ENCODE data around the gene HPCAL1. TPM values are rescaled to one million over a fixed set of nuclear protein-coding genes. Genes with fewer than 3 reads are reported as not detected.

Gene HPCAL1
- total and polyA plus RNA-seq, 2 donors (not counting 1 experiment from before 2014, with no cell fraction given): 60.3 to 65.1 TPM

- CTCF ChIA-PET: interaction anchor here (0.9 to 9.1 kb wide), 3 partner anchors 23 to 262 kb away, joined by 3 to 207 read pairs (median 178); no protein-coding TSS in a partner anchor
- intact Hi-C loops (cut with micrococcal nuclease): no loop called here
- H3K9me3 ChIP-seq (ENCODE audit: control extremely low read depth in 1 of 3, control insufficient read depth in 2 of 3, insufficient read depth in 1 of 3, low read length in 2 of 3): no peaks in the 10 kb centered on the region
- H3K27ac Mint-ChIP-seq: no peak overlapping the region
- 96% methylated on average over 20 of the region's 20 CpGs for WGBS (ENCODE audit: insufficient coverage)
- ATAC-seq (ENCODE audit: low read depth) (no peak), DNase-seq (no peak)
- H3K27me3 Mint-ChIP-seq: no peaks in the 10 kb centered on the region
- no peak overlapping the region for H3K4me3 Mint-ChIP-seq
- POLR2A ChIA-PET: no interaction called here
- no peak overlapping the region for H3K9ac ChIP-seq (ENCODE audit: low read length)
- no peak overlapping the region for H3K4me3 ChIP-seq (ENCODE audit: control extremely low read depth in 1 of 5, extremely low read depth in 1 of 5, insufficient read depth in 1 of 5, low read depth in 2 of 5, low read length in 4 of 5)
- peaks cover 0 to 33% of the 10 kb centered on the region in 2 experiments for H3K36me3 ChIP-seq (replicated peaks in 1 of 2; ENCODE audit: control extremely low read depth in 1 of 2, control insufficient read depth in 1 of 2, extremely low read depth in 1 of 2, insufficient read depth in 2 of 2, low read length in 1 of 2)
- H3K27me3 ChIP-seq (replicated peaks in 1 of 4; ENCODE audit: control extremely low read depth in 1 of 4, control insufficient read depth in 3 of 4, insufficient read depth in 4 of 4, low read length in 3 of 4): no peaks in the 10 kb centered on the region
- peaks cover 61% of the 10 kb centered on the region for H3K4me1 Mint-ChIP-seq
- peaks cover 39% of the 10 kb centered on the region for H4K20me1 ChIP-seq (ENCODE audit: control insufficient read depth, insufficient read depth, low read length, poor library complexity, severe bottlenecking)
- H2AFZ ChIP-seq (ENCODE audit: insufficient read depth, low read depth, low read length, poor library complexity, severe bottlenecking): no peak overlapping the region
- H3K27ac ChIP-seq (ENCODE audit: low read length in 2 of 2): no peak overlapping the region
- TF ChIP-seq EZH2 (IDR thresholded peaks at IDR 0.05; ENCODE audit: borderline replicate concordance, insufficient read depth, low read depth, low read length, poor library complexity, severe bottlenecking) (no peak), CTCF (IDR thresholded peaks at IDR 0.05) (no peak)
- H3K4me2 ChIP-seq (replicated peaks; ENCODE audit: low read depth, low read length, poor library complexity, severe bottlenecking): no peak overlapping the region
- H3K79me2 ChIP-seq (ENCODE audit: control insufficient read depth, insufficient read depth, low read length): peaks cover 40% of the 10 kb centered on the region
- H3K9me3 Mint-ChIP-seq (ENCODE audit: insufficient read depth): no peaks in the 10 kb centered on the region
- peaks cover 53 to 61% of the 10 kb centered on the region in 2 donors for H3K4me1 ChIP-seq (ENCODE audit: control insufficient read depth in 2 of 2, insufficient read depth in 2 of 2, low read length in 2 of 2)
These were observed 101.8 kb downstream of the HPCAL1 start for GRCh38 chr2:10404324-10405143.

DNA sequence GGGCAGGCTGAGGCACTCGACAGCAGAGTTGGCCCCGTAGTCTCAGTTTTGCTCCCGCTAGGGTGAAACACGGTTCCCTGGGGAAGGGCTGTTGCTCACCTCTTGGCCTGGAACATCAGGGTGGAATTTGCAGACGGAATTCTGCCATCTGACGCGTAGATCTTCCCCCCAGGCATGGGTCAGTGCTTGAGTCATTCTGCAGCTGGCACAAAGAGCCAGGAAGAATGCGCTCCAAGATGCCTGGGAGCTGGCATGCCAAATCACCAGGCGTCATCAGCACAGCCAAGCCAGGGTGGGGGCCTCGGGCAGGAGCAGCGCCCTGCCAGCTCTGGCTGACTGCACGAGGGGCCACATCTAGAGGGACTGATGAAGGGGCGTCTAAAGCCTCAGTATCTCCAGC is 102.7 kb downstream of the HPCAL1 start:
- intact Hi-C loops (cut with micrococcal nuclease): no loop called here

More for the DNA sequence above, 102.7 kb downstream of the HPCAL1 start:
- POLR2A ChIA-PET: interaction anchor here (0.9 kb wide), 1 partner anchor 21 kb away, joined by 4 read pairs; no protein-coding TSS in a partner anchor
- no peak overlapping the region for H3K4me3 Mint-ChIP-seq
- ATAC-seq (ENCODE audit: low read depth) (no peak), DNase-seq (no peak)
- H3K36me3 ChIP-seq (replicated peaks in 1 of 2; ENCODE audit: control extremely low read depth in 1 of 2, control insufficient read depth in 1 of 2, extremely low read depth in 1 of 2, insufficient read depth in 2 of 2, low read length in 1 of 2): peaks cover 0 to 28% of the 10 kb centered on the region in 2 experiments
- WGBS (ENCODE audit: insufficient coverage): 98% methylated on average over 13 of the region's 13 CpGs
- H3K4me2 ChIP-seq (replicated peaks; ENCODE audit: low read depth, low read length, poor library complexity, severe bottlenecking): no peak overlapping the region
- no peak overlapping the region for H3K9ac ChIP-seq (ENCODE audit: low read length)
- peaks cover 39% of the 10 kb centered on the region for H4K20me1 ChIP-seq (ENCODE audit: control insufficient read depth, insufficient read depth, low read length, poor library complexity, severe bottlenecking)
- H3K27ac ChIP-seq (ENCODE audit: low read length in 2 of 2): no peak overlapping the region
- H3K27me3 ChIP-seq (replicated peaks in 1 of 4; ENCODE audit: control extremely low read depth in 1 of 4, control insufficient read depth in 3 of 4, insufficient read depth in 4 of 4, low read length in 3 of 4): no peaks in the 10 kb centered on the region
- H3K27me3 Mint-ChIP-seq: no peaks in the 10 kb centered on the region
- TF ChIP-seq EZH2 (IDR thresholded peaks at IDR 0.05; ENCODE audit: borderline replicate concordance, insufficient read depth, low read depth, low read length, poor library complexity, severe bottlenecking) (no peak), CTCF (IDR thresholded peaks at IDR 0.05) (no peak)
- peaks cover 58 to 63% of the 10 kb centered on the region in 2 donors for H3K4me1 ChIP-seq (ENCODE audit: control insufficient read depth in 2 of 2, insufficient read depth in 2 of 2, low read length in 2 of 2)
- no peak overlapping the region for H3K27ac Mint-ChIP-seq
- H3K4me1 Mint-ChIP-seq: peaks cover 64% of the 10 kb centered on the region
- no peak overlapping the region for H3K4me3 ChIP-seq (ENCODE audit: control extremely low read depth in 1 of 5, extremely low read depth in 1 of 5, insufficient read depth in 1 of 5, low read depth in 2 of 5, low read length in 4 of 5)
- no peak overlapping the region for H2AFZ ChIP-seq (ENCODE audit: insufficient read depth, low read depth, low read length, poor library complexity, severe bottlenecking)
- CTCF ChIA-PET: interaction anchor here (0.5 to 9.1 kb wide), 4 partner anchors 24 to 298 kb away, joined by 3 to 207 read pairs (median 92); no protein-coding TSS in a partner anchor
- no peaks in the 10 kb centered on the region for H3K9me3 ChIP-seq (ENCODE audit: control extremely low read depth in 1 of 3, control insufficient read depth in 2 of 3, insufficient read depth in 1 of 3, low read length in 2 of 3)
- H3K79me2 ChIP-seq (ENCODE audit: control insufficient read depth, insufficient read depth, low read length): peaks cover 40% of the 10 kb centered on the region
- H3K9me3 Mint-ChIP-seq (ENCODE audit: insufficient read depth): no peaks in the 10 kb centered on the region
